Small intestine (tissue), 7 donors: ENCODE results near the gene STAT5A. TPM values are rescaled to one million over a fixed set of nuclear protein-coding genes. Genes with fewer than 3 reads are reported as not detected.

Source experiments
- DNase-seq, 2 donors: peaks; one replicate each; pipeline versions ENCODE4 v3.0.0 to v3.0.0-alpha.2; 2013
- FAIRE-seq: peaks from 2 replicates; lab custom pipeline; 2012; peaks lifted over from hg19 to GRCh38; lab: Jason Lieb, UNC
- H3K27ac ChIP-seq, 3 donors: one replicate each; pipeline ENCODE4 v1.5.1; 2013; ENCODE audit warnings: low read length in 2 of 3, mild to moderate bottlenecking in 2 of 3, control low read depth in 1 of 3, inconsistent platforms in 1 of 3, low read depth in 1 of 3, moderate library complexity in 1 of 3
- H3K27me3 ChIP-seq, 3 donors: one replicate each; pipeline ENCODE4 v1.6.1; 2013; ENCODE audit warnings: low read length in 3 of 3, inconsistent platforms in 1 of 3; ENCODE audit not compliant: control insufficient read depth in 3 of 3, insufficient read depth in 3 of 3
- H3K36me3 ChIP-seq, 3 donors: one replicate each; pipeline ENCODE4 v1.6.1; 2013; ENCODE audit warnings: low read length in 3 of 3, inconsistent platforms in 1 of 3, low read depth in 1 of 3, mild to moderate bottlenecking in 1 of 3, moderate library complexity in 1 of 3; ENCODE audit not compliant: control insufficient read depth in 3 of 3, insufficient read depth in 2 of 3
- H3K4me1 ChIP-seq, 3 donors: one replicate each; pipeline ENCODE4 v1.6.1; 2013; ENCODE audit warnings: low read length in 2 of 3, inconsistent platforms in 1 of 3, low read depth in 1 of 3, mild to moderate bottlenecking in 1 of 3, moderate library complexity in 1 of 3; ENCODE audit not compliant: control insufficient read depth in 3 of 3, insufficient read depth in 2 of 3
- H3K4me3 ChIP-seq, 3 donors: one replicate each; pipeline ENCODE4 v1.5.1; 2013; ENCODE audit warnings: low read length in 3 of 3, control low read depth in 1 of 3, inconsistent platforms in 1 of 3, low read depth in 1 of 3, mild to moderate bottlenecking in 1 of 3, moderate library complexity in 1 of 3
- H3K9me3 ChIP-seq, 2 donors: one replicate each; pipeline ENCODE4 v1.6.1; 2013; ENCODE audit warnings: low read depth in 1 of 2, low read length in 1 of 2; ENCODE audit not compliant: control insufficient read depth in 2 of 2, insufficient read depth in 1 of 2
- WGBS, 3 donors: extraction: QIAGEN DNeasy Blood & Tissue Kit; methylation state at CpG; one replicate each; pipeline ENCODE4 v1.1.7; 2013; 5-methylcytosine and 5-hydroxymethylcytosine counted together
- polyA plus RNA-seq, 4 donors: library from polyadenylated mRNA; stranded (reverse) in 3 of 4; unstranded in 1 of 4; fragments of 200-250 nt in 3 of 4; fragments of 120-200 nt in 1 of 4; gene quantifications; one replicate each; pipeline versions ENCODE4 v1.2.1 to v1.2.3, GENCODE V29; 2013
- donor health status: healthy with polysubstance abuse.
- donor health status: control.
- donor health status: control.
- donor health status: Bipolar disorder and iron deficiency.
- donor health status: healthy.

The STAT5A gene
- polyA plus RNA-seq, 4 donors = 2.7 to 18.3 (median 12.1) TPM

DNA sequence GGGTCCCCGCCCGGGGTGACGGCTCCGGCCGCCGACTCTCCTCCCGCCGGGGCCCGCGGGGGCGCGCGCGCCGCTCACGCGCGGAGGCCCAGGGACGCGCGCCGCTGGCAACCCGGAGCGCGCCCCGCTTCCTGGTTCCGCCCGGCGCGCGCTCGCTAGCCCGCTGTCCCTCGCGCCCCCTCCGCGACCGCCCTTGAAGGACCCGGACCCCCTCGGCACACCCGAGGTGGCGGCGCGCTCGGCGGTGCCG, 12.0 kb upstream of the STAT5A start, which contains the start of gene STAT5B:
STAT5B (minus strand) TSS at position 33 of the 250 bp plus-strand sequence. CDS start 44,264 bp downstream, outside the sequence.
- Histone ChIP-seq H3K4me1 (peaks cover 0 to 19% (median 6%) of the 10 kb centered on the region in 3 donors), H3K36me3 (no peaks in the 10 kb centered on the region), H3K4me3 (peak within 1 kb of the TSS; percentile 72 to 91 (median 80)), H3K27me3 (no peaks in the 10 kb centered on the region), H3K9me3 (no peaks in the 10 kb centered on the region), H3K27ac (peak within 1 kb of the TSS; percentile 82 to 91 (median 83))
- no peak for FAIRE-seq
- 0% methylated on average over 15 to 47 of the region's 47 CpGs for WGBS, 3 donors
- DNase-seq = peak; percentile 74 to 91

GRCh38 chr17:42276609-42277341, 11.5 kb upstream of the STAT5A start:
- WGBS, 3 donors = 0 to 2% (median 2%) methylated on average over 24 to 44 of the region's 44 CpGs
- FAIRE-seq = no peak

GRCh38 chr17:42277342-42277712, 11.0 kb upstream of the STAT5A start:
- H3K4me3 ChIP-seq = no peak overlapping the region
- H3K27me3 ChIP-seq = no peaks in the 10 kb centered on the region
- DNase-seq (peak in 1 of 2 donors; percentile 25), FAIRE-seq (no peak)
- peak overlapping the region in 1 of 3 donors; percentile 82 for H3K27ac ChIP-seq
- H3K36me3 ChIP-seq = no peaks in the 10 kb centered on the region
- 48 to 63% (median 61%) methylated on average over 6 of the region's 6 CpGs for WGBS, 3 donors
- no peaks in the 10 kb centered on the region for H3K9me3 ChIP-seq
- peaks cover 0 to 19% (median 6%) of the 10 kb centered on the region in 3 donors for H3K4me1 ChIP-seq

More at GRCh38 chr17:42276609-42277341, 11.5 kb upstream of the STAT5A start:
- H3K4me1 ChIP-seq = peaks cover 0 to 19% (median 6%) of the 10 kb centered on the region in 3 donors
- peak overlapping the region; percentile 82 to 91 (median 83) for H3K27ac ChIP-seq
- peak; percentile 40 to 80 for DNase-seq
- H3K4me3 ChIP-seq = peak overlapping the region; percentile 64 to 91 (median 72)
- no peaks in the 10 kb centered on the region for H3K27me3 ChIP-seq
- no peaks in the 10 kb centered on the region for H3K9me3 ChIP-seq
- H3K36me3 ChIP-seq = no peaks in the 10 kb centered on the region

GRCh38 chr17:42279776-42280630, 8.3 kb upstream of the STAT5A start:
- no peak for FAIRE-seq
- 90 to 96% (median 91%) methylated on average over 4 of the region's 4 CpGs for WGBS, 3 donors
- Histone ChIP-seq H3K27me3 (no peaks in the 10 kb centered on the region), H3K36me3 (no peaks in the 10 kb centered on the region), H3K4me3 (no peak overlapping the region), H3K9me3 (no peaks in the 10 kb centered on the region), H3K4me1 (peaks cover 0 to 11% (median 2%) of the 10 kb centered on the region in 3 donors), H3K27ac (no peak overlapping the region)
- DNase-seq = no peak

- Histone ChIP-seq H3K4me3 (no peak overlapping the region), H3K27me3 (no peaks in the 10 kb centered on the region), H3K27ac (no peak overlapping the region), H3K9me3 (no peaks in the 10 kb centered on the region), H3K36me3 (no peaks in the 10 kb centered on the region), H3K4me1 (peaks cover 0 to 14% (median 3%) of the 10 kb centered on the region in 3 donors)
- DNase-seq (peak; percentile 24 to 27), FAIRE-seq (no peak)
- WGBS, 3 donors = 13 to 67% (median 35%) methylated on average over 7 of the region's 7 CpGs
These were observed 6.7 kb upstream of the STAT5A start for GRCh38 chr17:42281571-42282096.

GRCh38 chr17:42282478-42283080, 5.7 kb upstream of the STAT5A start:
- FAIRE-seq (no peak), DNase-seq (no peak)
- H3K9me3 ChIP-seq = no peaks in the 10 kb centered on the region
- H3K27ac ChIP-seq = no peak overlapping the region
- no peaks in the 10 kb centered on the region for H3K36me3 ChIP-seq
- peaks cover 0 to 15% (median 5%) of the 10 kb centered on the region in 3 donors for H3K4me1 ChIP-seq
- WGBS, 3 donors = 90 to 95% (median 93%) methylated on average over 6 of the region's 6 CpGs
- no peak overlapping the region for H3K4me3 ChIP-seq
- no peaks in the 10 kb centered on the region for H3K27me3 ChIP-seq

- no peak overlapping the region for H3K4me3 ChIP-seq
- no peak for FAIRE-seq
- H3K4me1 ChIP-seq = peaks cover 0 to 20% (median 5%) of the 10 kb centered on the region in 3 donors
- 89 to 97% (median 90%) methylated on average over 7 of the region's 7 CpGs for WGBS, 3 donors
- no peaks in the 10 kb centered on the region for H3K9me3 ChIP-seq
- H3K36me3 ChIP-seq = no peaks in the 10 kb centered on the region
- DNase-seq = no peak
- no peak overlapping the region for H3K27ac ChIP-seq
- no peaks in the 10 kb centered on the region for H3K27me3 ChIP-seq
These were observed 4.9 kb upstream of the STAT5A start for GRCh38 chr17:42283241-42284023.
